TTC549 (cell line): ENCODE results near the gene CDA.

Experiments
- FAIRE-seq: peaks from 2 replicates; lab custom pipeline; 2012; peaks lifted over from hg19 to GRCh38; lab: Jason Lieb, UNC

Gene CDA

GRCh38 chr1:20648946-20649345 is 60.0 kb downstream of the CDA start:
- no peak for FAIRE-seq

DNA sequence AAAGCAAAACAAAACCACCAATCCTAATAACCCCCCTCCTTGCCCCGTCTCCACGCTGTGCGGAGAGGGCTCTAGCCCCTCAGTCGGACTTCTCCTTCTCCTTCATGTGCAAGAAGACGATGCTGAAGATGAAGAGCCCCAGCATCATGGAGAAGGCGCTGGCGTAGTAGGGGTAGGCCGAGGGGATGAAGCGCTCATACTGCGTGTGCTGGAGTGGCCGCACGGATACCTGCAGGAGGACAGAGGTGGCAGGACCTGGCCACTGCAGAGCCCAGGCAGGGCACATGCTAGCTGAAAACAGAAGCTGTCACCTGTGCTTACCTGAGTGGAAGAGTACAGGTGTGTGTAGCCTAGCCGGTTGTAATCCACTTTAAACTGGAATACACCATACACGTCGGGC is 63.4 kb downstream of the CDA start:
- no peak for FAIRE-seq

DNA sequence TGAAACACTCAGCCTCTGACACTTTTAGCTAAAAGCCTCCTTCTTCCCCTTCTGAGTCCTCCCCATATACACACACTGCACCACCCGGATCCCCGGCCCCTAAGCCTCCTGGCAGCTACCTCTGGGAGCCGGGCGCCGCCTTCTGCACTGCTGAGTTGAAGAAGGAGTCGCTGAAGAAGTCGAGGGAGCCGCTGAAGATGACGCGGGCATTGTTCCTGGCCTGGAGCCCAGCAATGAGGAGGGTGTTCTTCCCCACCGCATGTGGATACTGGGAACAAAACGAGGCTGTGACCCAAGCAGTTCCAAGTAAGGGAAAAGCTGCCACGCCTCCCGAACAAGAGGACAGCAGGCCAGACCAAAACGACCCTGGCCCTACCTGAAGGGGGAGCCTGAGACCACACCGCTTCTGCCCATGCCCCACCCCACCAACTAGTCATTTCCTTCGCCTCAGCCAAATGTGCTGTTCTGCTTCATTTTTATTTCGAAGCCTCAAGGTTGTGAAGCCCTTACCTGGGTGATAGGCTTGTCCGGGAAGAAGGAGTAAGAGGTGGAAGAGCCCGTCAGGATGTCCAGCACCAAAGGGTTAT is 65.3 kb downstream of the CDA start:
- no peak for FAIRE-seq

DNA sequence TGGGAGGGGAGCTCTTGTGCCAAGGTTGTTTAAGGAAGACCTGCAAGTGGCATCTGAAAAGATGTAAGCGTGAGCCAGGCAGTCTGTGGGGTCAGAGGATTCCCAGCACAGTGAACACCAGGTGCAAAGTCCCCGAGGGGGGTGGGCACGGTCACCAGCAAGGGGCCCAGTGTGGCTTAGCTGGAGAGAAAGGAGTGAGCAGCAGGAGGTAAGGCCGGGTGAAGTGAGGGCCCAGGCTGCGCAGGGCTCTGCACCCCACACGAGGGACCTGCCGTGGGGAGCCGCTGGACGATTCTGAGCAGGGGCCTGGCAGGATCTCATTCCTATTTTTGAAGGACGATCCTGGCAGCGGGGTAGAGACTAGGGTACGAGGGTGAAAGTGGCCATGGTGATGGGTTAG is 68.1 kb downstream of the CDA start:
- FAIRE-seq: no peak

- FAIRE-seq: no peak
Observed at GRCh38 chr1:20658166-20658915, 69.4 kb downstream of the CDA start.

DNA sequence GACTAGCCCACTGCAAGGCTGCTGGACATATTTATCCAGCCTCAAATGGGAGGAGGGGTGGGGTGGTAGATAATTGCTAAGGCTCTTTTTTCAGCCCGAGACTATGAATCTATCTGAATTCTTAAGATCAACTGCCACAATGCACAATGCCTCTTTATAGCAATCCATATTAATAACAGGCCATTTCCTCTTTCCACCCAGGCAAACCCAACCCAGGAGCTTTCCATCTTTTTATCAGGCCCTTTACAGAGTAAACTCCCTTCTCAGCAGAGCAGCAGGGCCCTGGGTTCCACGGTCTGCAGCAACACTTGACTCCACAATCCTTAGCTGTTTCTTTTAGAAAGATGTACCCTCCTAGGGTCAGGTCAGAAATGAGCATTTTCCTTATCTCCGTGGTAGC is 71.5 kb downstream of the CDA start:
- no peak for FAIRE-seq

DNA sequence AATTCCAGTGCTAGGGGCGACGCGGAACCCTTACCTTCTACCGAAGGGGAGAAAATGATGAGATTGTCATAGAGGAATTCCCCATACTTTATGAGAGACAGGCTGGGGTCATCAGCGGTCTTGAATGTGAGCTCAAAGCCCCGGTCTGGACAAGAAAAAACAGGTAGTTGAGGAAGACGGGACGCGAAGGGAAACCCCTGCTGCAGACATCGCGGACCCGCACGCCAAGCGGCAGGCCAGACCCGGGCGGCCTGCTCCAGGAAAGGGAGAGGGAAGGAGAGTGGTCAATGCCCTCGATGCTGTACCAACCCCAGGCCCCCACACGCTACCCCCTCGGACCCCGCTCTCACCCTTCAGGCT is 71.9 kb downstream of the CDA start:
- FAIRE-seq: no peak

DNA sequence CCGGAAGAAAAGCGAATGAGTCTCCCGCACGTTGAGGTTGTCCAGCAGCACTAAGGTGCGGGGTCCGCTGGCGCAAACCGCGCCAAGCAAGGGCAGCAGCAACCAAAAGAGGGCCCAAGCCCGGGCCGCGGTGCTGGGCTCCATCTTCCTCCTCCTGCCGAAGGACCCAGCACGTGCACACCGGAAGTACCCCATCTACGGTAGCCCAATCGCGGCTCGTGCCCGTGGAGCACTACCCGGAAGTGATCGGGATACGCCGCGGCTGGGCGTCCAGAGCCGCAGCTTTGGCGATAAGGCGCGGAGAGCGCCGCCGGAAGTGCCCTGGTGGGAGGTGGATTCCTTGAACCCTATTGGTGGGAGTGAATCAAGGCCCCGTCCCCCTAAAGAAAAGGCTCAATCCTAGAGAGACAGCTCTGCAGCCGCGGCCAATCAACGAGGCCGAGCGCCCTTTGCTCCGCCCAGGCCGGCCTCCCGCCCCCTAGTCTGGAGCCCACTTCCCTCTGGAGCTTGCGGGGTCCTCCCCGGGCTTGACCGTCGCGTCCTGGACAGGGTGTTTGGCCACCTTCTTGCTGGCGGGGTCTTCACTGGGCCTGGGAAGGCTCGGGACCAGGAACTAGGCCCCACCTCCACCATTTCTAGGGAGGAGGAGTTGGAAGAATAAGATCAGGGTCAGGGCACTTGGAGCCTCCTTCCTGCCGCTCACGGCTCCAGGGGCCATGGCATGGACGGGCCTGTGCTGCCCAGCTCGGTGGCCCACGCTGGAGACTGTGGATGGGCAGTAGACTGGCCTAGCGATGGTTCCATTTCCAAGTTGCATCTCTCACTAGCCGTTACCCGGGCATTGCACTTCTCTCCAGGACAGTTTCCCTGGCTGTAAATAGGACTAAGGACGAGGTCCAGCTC is 72.6 kb downstream of the CDA start, which contains the start of gene DDOST:
TSS of gene DDOST (minus strand) at position 163 of the 903 bp plus-strand sequence. CDS start at position 144, 19 bp downstream.
- peak; percentile 98 for FAIRE-seq

DNA sequence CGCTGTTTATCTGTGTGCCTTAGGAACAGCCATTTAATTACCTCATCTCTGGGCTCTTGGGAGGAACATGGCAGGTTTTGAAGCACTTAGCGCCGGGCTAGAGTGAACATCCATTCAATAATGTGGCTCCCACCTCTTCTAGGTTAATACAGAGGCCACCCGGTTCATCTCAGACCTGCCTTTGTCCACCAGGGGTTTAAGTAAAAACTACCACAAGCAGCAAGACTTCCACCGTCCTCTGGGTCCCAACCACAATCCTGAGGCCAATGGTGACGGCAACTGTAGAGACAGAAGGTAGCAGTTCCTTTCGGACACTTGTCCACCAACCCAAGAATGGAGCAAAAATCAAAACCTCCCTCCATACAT is 73.2 kb downstream of the CDA start:
- no peak for FAIRE-seq

DNA sequence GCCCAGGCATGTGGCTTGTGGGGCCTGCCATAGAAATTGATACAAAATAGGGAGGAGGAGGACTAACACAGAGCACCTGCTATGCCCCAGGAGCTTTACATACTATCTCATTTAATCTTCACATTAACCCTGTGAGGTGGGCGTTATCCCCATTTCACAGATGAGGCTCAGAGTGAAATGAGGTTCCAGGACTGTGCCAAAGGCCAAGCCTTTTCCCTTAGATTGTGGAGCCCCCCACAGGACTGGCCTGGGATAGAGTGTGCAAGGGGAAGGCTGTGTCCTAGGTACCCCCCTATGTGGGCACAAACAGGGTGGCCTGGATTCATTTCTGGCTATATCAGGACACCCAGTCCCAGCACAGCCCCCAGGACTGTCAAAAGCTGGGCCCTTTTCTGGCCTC is 74.5 kb downstream of the CDA start:
- no peak for FAIRE-seq

GRCh38 chr1:20663969-20664715 is 75.2 kb downstream of the CDA start:
- FAIRE-seq: no peak

GRCh38 chr1:20665726-20666125 is 76.8 kb downstream of the CDA start:
- FAIRE-seq: no peak

DNA sequence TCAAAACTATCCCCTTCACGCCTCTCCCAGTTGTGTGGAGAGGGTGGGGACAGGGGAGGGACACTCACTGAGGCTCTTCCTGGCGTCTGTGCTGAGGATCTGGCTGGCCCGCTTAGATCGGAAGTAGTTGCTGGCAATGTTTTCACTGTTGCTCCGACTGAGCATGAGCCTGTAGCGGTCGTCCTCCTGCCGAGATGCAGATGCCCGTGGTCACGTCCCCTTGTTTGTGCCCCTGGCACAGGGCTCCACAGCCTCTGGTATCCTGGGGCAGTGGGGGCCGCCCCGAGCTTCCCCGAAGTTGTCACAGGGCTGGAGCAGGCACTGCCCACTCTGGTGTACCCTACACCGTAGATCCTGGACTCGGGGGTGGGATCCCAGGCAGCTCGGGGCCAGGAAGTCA is 77.2 kb downstream of the CDA start:
- no peak for FAIRE-seq

- no peak for FAIRE-seq
Observed at GRCh38 chr1:20666804-20667203, 77.9 kb downstream of the CDA start.
